Measurements from ENCODE around the gene SLC22A12. TPM values are rescaled to one million over a fixed set of nuclear protein-coding genes. Genes with fewer than 3 reads are reported as not detected.
"Not testable (repeated sequence)": the region's sequence is repeated elsewhere in the genome, so short reads cannot be mapped to it uniquely, and the experiment has no call there.

Gene SLC22A12
- total RNA-seq, 4 donors from 2014 or later = not detected

DNA sequence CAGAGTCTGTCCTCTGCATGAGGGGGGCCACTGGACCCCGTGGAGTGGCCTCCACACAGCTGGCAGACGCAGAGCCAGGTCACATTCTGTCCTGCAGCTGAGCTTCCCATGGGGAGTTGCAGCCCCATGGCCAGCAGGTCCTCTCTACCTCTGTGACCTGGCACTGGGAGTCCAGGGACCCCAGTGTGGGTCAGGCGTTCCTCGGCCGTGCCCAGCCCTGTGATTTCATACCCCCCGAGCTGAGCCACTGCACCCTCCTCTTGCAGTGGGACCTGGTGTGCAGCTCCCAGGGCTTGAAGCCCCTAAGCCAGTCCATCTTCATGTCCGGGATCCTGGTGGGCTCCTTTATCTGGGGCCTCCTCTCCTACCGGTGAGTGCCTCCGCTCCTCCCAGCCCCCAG is 32.2 kb upstream of the SLC22A12 start:
- no peak overlapping the region for H3K4me3 ChIP-seq
- intact Hi-C loops (cut with DNase I; ENCODE audit: low total_unique reads) = loop anchor here (1.0 kb wide), 1 partner anchor 30 kb away; no protein-coding TSS in a partner anchor
- 83% methylated on average over 9 of the region's 9 CpGs; no CpG with 5 or more reads in 1 of the 2 donors for WGBS, 2 donors (ENCODE audit: low coverage in 1 of 2)
- H3K27ac ChIP-seq = no peak overlapping the region
- no peaks in the 10 kb centered on the region for H3K9me3 ChIP-seq
- TF ChIP-seq, protein P1, sequence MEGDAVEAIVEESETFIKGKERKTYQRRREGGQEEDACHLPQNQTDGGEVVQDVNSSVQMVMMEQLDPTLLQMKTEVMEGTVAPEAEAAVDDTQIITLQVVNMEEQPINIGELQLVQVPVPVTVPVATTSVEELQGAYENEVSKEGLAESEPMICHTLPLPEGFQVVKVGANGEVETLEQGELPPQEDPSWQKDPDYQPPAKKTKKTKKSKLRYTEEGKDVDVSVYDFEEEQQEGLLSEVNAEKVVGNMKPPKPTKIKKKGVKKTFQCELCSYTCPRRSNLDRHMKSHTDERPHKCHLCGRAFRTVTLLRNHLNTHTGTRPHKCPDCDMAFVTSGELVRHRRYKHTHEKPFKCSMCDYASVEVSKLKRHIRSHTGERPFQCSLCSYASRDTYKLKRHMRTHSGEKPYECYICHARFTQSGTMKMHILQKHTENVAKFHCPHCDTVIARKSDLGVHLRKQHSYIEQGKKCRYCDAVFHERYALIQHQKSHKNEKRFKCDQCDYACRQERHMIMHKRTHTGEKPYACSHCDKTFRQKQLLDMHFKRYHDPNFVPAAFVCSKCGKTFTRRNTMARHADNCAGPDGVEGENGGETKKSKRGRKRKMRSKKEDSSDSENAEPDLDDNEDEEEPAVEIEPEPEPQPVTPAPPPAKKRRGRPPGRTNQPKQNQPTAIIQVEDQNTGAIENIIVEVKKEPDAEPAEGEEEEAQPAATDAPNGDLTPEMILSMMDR (IDR thresholded peaks at IDR 0.05) = no peak
- TF ChIP-seq EP300 (IDR thresholded peaks at IDR 0.05; ENCODE audit: low read depth) = no peak
- TF ChIP-seq POLR2A (IDR thresholded peaks at IDR 0.05) = no peak
- no peak for TF ChIP-seq POLR2AphosphoS5 (IDR thresholded peaks at IDR 0.05)
- no peaks in the 10 kb centered on the region for H3K36me3 ChIP-seq
- peak; percentile 1 for DNase-seq
- peaks cover 7 to 21% (median 17%) of the 10 kb centered on the region in 4 donors for H3K4me1 ChIP-seq
- in situ Hi-C loops (cut with MboI; ENCODE audit: low pct_ligation_motif_present in 1 of 4, low pct_unique_long_range_greater_than_20kb in 1 of 4, low sequenced_read_pairs in 3 of 4) = no loop called here
- no peaks in the 10 kb centered on the region for H3K27me3 ChIP-seq

DNA sequence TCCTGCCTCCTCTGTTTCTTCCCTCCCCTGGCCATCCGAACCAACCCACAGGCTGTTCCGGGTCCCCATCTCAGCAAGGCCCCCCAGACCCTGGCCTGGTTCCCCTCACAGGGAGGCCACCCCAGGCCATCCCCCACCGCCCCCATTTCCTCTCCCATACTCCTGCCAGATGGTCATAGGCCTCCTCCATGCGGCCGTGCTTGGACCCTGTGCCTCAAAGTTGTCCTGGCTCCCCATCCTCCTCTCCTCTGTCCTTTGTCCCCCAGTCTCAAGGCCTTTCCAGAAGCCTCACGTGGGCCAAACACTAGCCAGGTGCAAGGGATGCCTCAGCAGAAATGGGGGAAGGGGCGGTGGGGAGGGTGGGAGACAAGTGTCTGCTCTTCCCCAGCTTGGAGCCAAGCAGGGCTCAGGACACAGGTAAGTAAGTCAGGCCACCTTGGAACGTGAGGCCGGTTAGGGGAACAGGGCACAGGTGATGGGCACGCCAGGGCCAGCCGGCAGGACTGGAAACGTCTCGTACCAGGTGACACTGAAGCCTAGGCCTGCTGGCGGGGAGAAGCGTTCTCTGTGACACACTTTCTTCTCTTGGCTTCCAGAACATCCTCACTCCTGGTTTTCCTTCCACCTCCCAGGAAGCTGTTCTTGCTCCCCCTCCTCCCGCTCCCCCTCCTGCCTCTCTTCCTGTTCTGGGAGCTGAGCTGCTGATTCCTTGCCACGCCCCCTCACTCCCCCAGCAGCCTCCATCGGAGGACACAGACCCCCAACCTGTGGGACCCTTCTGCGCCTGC is 31.5 kb upstream of the SLC22A12 start:
- WGBS, 2 donors (ENCODE audit: low coverage in 1 of 2) = 77 to 83% methylated on average over 9 to 19 of the region's 19 CpGs
- Histone ChIP-seq H3K9me3 (no peaks in the 10 kb centered on the region), H3K4me1 (peaks cover 7 to 14% (median 11%) of the 10 kb centered on the region in 4 donors), H3K36me3 (no peaks in the 10 kb centered on the region), H3K4me3 (no peak overlapping the region), H3K27ac (no peak overlapping the region), H3K27me3 (no peaks in the 10 kb centered on the region)
- in situ Hi-C loops (cut with MboI; ENCODE audit: low pct_ligation_motif_present in 1 of 4, low pct_unique_long_range_greater_than_20kb in 1 of 4, low sequenced_read_pairs in 3 of 4) = no loop called here
- TF ChIP-seq POLR2A (IDR thresholded peaks at IDR 0.05) = no peak
- no peak for TF ChIP-seq EP300 (IDR thresholded peaks at IDR 0.05; ENCODE audit: low read depth)
- no peak for TF ChIP-seq POLR2AphosphoS5 (IDR thresholded peaks at IDR 0.05)
- TF ChIP-seq, protein P1 (IDR thresholded peaks at IDR 0.05) = no peak
- DNase-seq = peak; percentile 6
- intact Hi-C loops (cut with DNase I; ENCODE audit: low total_unique reads) = loop anchor here (1.0 to 2.0 kb wide), 2 partner anchors 30 to 91 kb away; no protein-coding TSS in a partner anchor

- TF ChIP-seq POLR2A (IDR thresholded peaks at IDR 0.05) (no peak), POLR2AphosphoS5 (IDR thresholded peaks at IDR 0.05) (no peak)
- TF ChIP-seq, protein P1 (IDR thresholded peaks at IDR 0.05) = no peak
- DNase-seq = peak; percentile 1
- Histone ChIP-seq H3K4me3 (no peak overlapping the region), H3K4me1 (peaks cover 0 to 7% (median 4%) of the 10 kb centered on the region in 4 donors), H3K27me3 (no peaks in the 10 kb centered on the region), H3K27ac (no peak overlapping the region), H3K9me3 (no peaks in the 10 kb centered on the region), H3K36me3 (no peaks in the 10 kb centered on the region)
- in situ Hi-C loops (cut with MboI; ENCODE audit: low pct_ligation_motif_present in 1 of 4, low pct_unique_long_range_greater_than_20kb in 1 of 4, low sequenced_read_pairs in 3 of 4) (no loop called here), intact Hi-C loops (cut with DNase I; ENCODE audit: low total_unique reads) (loop anchor here (2.0 kb wide), 1 partner anchor 91 kb away; no protein-coding TSS in a partner anchor)
- 69 to 94% methylated on average over 3 to 15 of the region's 15 CpGs for WGBS, 2 donors (ENCODE audit: low coverage in 1 of 2)
These were observed 30.8 kb upstream of the SLC22A12 start for GRCh38 chr11:64560139-64560771.

- 88% methylated on average over 15 of the region's 16 CpGs; no CpG with 5 or more reads in 1 of the 2 donors for WGBS, 2 donors (ENCODE audit: low coverage in 1 of 2)
- intact Hi-C loops (cut with DNase I; ENCODE audit: low total_unique reads) (loop anchor here (2.0 kb wide), 1 partner anchor 90 kb away; no protein-coding TSS in a partner anchor), in situ Hi-C loops (cut with MboI; ENCODE audit: low pct_ligation_motif_present in 1 of 4, low pct_unique_long_range_greater_than_20kb in 1 of 4, low sequenced_read_pairs in 3 of 4) (no loop called here)
- TF ChIP-seq POLR2A (IDR thresholded peaks at IDR 0.05) = no peak
- TF ChIP-seq POLR2AphosphoS5 (IDR thresholded peaks at IDR 0.05) = no peak
- TF ChIP-seq, protein P1 (IDR thresholded peaks at IDR 0.05) = no peak
- TF ChIP-seq EP300 (IDR thresholded peaks at IDR 0.05; ENCODE audit: low read depth) = no peak
- Histone ChIP-seq H3K27me3 (no peaks in the 10 kb centered on the region), H3K36me3 (no peaks in the 10 kb centered on the region), H3K9me3 (no peaks in the 10 kb centered on the region), H3K4me1 (peaks cover 0 to 2% (median 0%) of the 10 kb centered on the region in 4 donors), H3K4me3 (no peak overlapping the region), H3K27ac (no peak overlapping the region)
- DNase-seq = no peak
These were observed 30.1 kb upstream of the SLC22A12 start for GRCh38 chr11:64560941-64561340.

DNA sequence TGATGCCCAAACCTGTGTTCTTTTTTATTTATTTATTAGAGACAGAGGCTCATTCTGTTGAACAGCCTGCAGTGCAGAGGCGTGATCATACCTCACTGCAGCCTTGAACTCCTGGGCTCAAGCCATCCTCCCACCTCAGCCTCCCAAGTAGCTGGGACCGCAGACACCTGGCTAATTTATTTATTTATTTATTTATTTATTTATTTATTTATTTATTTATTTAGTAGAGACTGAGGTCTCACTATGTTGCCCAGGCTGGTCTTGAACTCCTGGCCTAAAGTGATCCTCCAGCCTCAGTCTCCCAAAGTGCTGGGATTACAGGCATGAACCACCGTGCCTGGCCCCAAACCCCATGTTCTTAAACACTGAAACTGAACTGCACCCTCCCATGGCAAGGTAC is 29.6 kb upstream of the SLC22A12 start:
- H3K9me3 ChIP-seq; H3K4me1 ChIP-seq; in situ Hi-C loops (cut with MboI; ENCODE audit: low pct_ligation_motif_present in 1 of 4, low pct_unique_long_range_greater_than_20kb in 1 of 4, low sequenced_read_pairs in 3 of 4); DNase-seq; H3K4me3 ChIP-seq; H3K27me3 ChIP-seq; H3K27ac ChIP-seq; H3K36me3 ChIP-seq: not testable (repeated sequence)
- 94 to 95% methylated on average over 2 to 3 of the region's 3 CpGs for WGBS, 2 donors (ENCODE audit: low coverage in 1 of 2)
- intact Hi-C loops (cut with DNase I; ENCODE audit: low total_unique reads) = loop anchor here (2.0 kb wide), 1 partner anchor 89 kb away; no protein-coding TSS in a partner anchor

Measured in transverse colon (tissue), 4 donors.